ENCODE results near the gene HOXB6. TPM values are rescaled to one million over a fixed set of nuclear protein-coding genes. Genes with fewer than 3 reads are reported as not detected.

The HOXB6 gene
- total RNA-seq, 1 donor from 2014 or later = not detected

DNA sequence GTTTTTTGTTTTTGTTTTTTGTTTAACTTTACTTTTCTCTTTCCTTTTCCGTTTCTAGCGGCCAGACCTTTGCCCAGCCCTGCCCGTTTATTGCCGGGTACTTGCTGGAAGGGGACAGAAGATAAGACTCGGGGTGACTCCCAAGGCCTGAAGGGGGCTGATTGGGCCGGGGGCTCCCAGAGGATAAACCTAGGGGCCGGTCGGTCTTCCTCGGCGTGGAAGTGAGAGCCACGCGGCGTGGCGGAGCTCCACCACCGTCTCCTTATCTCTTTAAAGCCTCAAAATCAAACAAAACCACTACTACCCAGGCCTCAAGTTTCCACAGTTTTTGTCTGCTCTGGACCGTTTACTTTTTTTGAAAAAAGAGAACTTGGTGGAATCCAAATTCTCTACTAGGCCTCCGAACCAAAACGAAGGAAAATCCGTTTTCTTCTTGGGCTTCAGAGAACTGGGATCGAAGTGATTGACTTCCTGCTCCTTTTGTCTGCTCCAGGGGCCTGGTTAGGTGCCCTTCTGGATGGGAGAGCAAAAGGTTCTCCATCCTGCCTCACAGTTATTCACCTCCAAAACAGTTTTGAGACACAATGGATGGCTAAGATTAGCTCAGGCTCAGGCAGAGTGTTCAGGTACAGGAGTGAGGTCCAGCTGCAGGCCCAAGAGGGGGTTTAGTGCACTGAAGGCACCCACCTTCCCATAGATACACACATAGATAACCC lies 29.9 kb upstream of the HOXB6 start:
- H3K27me3 Mint-ChIP-seq (ENCODE audit: unreplicated experiment) = peaks cover 97% of the 10 kb centered on the region
- no peaks in the 10 kb centered on the region for H3K9me3 Mint-ChIP-seq (ENCODE audit: unreplicated experiment)
- no peak overlapping the region for H3K27ac Mint-ChIP-seq (ENCODE audit: unreplicated experiment)
- TF ChIP-seq CTCF (IDR thresholded peaks at IDR 0.05) = no peak
- H3K4me3 Mint-ChIP-seq (ENCODE audit: unreplicated experiment) = no peak overlapping the region
- no peaks in the 10 kb centered on the region for H3K4me1 Mint-ChIP-seq (ENCODE audit: unreplicated experiment)
- no peak for DNase-seq (ENCODE audit: extremely low spot score, unreplicated experiment)
- H3K36me3 Mint-ChIP-seq (ENCODE audit: unreplicated experiment) = no peaks in the 10 kb centered on the region

DNA sequence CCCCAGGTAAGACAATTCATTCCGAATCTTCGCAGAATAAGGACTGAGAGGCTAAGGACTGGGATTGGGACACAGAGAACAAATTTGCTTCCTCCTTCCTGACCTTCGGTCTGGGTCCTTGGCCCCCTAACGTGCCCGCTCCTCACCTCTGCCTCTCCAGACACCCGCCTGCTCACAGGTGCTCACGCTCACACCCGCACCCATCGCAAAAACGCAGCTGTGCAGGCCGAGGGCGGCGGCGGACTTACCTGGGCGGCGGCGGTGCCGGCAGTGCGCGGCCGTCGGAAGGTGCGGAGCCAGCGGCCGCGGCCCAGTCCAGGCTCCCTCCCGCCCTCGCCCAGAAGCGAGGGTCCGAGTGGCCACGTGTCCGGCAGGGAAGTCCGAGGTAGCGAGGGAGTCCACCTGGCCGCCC lies 28.5 kb upstream of the HOXB6 start:
- no peak overlapping the region for H3K27ac Mint-ChIP-seq (ENCODE audit: unreplicated experiment)
- peaks cover 97% of the 10 kb centered on the region for H3K27me3 Mint-ChIP-seq (ENCODE audit: unreplicated experiment)
- no peaks in the 10 kb centered on the region for H3K4me1 Mint-ChIP-seq (ENCODE audit: unreplicated experiment)
- H3K9me3 Mint-ChIP-seq (ENCODE audit: unreplicated experiment) = no peaks in the 10 kb centered on the region
- no peak overlapping the region for H3K4me3 Mint-ChIP-seq (ENCODE audit: unreplicated experiment)
- TF ChIP-seq CTCF (IDR thresholded peaks at IDR 0.05) = no peak
- DNase-seq (ENCODE audit: extremely low spot score, unreplicated experiment) = no peak
- H3K36me3 Mint-ChIP-seq (ENCODE audit: unreplicated experiment) = no peaks in the 10 kb centered on the region

DNA sequence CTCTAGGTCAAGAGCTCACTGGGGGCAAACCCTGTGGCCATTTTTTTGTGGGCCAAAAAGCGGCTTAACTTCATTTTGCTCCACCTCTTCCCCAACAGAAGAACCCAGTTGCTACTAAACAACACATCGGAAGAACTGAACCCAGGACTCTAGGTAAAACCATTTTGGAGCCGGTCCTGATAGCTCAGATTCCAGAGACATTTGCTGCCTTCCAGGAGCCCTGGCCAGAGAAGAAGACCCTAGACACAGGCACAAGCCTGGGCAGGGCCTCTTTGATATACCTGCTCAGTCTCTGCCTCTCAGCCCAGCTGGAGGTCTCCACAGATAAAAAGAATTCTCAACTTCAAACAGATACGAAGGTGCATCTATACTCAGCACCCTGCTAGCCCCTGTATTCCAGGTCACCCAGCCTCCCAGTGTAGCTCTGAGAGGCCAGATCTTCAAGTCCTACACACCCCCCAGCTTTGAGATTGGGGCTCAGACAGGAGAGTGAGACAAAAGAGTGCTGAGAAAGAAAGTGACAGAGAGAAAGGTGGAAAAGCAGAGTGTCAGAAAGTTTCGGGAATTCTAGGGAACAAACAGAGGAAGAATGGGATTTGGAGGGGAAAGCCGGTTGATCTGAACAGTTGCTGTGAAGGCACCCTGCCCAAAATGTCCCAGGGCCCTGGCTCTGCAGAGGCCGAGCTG lies 27.9 kb upstream of the HOXB6 start:
- Mint-ChIP-seq H3K27me3 (ENCODE audit: unreplicated experiment) (peaks cover 97% of the 10 kb centered on the region), H3K4me1 (ENCODE audit: unreplicated experiment) (no peaks in the 10 kb centered on the region), H3K9me3 (ENCODE audit: unreplicated experiment) (no peaks in the 10 kb centered on the region), H3K36me3 (ENCODE audit: unreplicated experiment) (no peaks in the 10 kb centered on the region), H3K27ac (ENCODE audit: unreplicated experiment) (no peak overlapping the region), H3K4me3 (ENCODE audit: unreplicated experiment) (no peak overlapping the region)
- no peak for DNase-seq (ENCODE audit: extremely low spot score, unreplicated experiment)
- no peak for TF ChIP-seq CTCF (IDR thresholded peaks at IDR 0.05)

DNA sequence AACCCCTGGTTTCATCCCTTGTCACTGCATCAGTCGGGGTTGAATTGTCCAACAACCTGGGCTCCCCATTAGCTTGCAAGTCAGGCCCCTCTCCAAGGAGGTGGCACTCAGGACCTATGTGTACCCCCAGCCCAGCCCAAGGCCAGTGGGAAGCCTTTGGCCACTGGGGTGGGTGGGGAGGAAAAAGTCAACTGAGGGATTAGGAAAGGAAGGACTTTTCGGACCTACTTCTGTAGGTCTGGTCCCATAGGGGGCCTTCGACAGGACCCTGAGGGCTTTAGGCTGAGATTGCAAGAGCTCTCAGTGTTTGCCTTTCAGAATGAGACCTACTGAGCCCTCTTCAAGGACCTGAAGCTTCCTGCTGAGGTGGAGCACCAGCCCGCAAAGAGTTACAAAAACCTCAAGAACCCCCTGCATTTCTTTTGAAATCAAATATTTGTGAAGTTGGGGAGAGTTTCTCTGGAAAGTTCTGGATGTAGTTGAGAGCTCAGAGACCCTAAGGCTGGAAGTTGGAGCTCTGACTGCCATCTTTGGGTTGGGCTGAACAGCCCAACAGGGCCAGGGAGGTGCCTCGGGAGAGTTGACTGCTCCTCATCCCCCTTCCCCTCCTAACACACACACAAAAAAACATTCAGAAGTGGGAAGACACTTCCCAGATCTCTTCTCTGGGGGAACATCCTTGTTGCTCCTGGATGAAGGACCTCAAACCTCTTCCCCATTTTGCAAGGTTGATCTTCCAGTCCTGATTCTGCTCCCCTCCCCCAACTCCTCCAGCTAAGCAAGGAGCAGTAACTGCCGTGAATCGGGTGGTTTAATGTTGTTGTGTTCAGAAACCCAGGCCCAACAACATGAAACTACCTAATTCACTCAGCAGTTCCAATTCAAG lies 27.1 kb upstream of the HOXB6 start:
- Mint-ChIP-seq H3K4me3 (ENCODE audit: unreplicated experiment) (no peak overlapping the region), H3K36me3 (ENCODE audit: unreplicated experiment) (no peaks in the 10 kb centered on the region), H3K4me1 (ENCODE audit: unreplicated experiment) (no peaks in the 10 kb centered on the region), H3K9me3 (ENCODE audit: unreplicated experiment) (no peaks in the 10 kb centered on the region), H3K27me3 (ENCODE audit: unreplicated experiment) (peaks cover 97% of the 10 kb centered on the region), H3K27ac (ENCODE audit: unreplicated experiment) (no peak overlapping the region)
- no peak for DNase-seq (ENCODE audit: extremely low spot score, unreplicated experiment)
- TF ChIP-seq CTCF (IDR thresholded peaks at IDR 0.05) = no peak
